GM12892 (cell line): ENCODE data around the gene ZDHHC4.

ENCODE experiments used
- POLR2A ChIP-seq: IDR thresholded peaks from 2 replicates; pipeline ENCODE4 v1.6.1; 2011; ENCODE audit warnings: low read depth, low read length, control low read depth
- TAF1 ChIP-seq: IDR thresholded peaks from 2 replicates; pipeline ENCODE4 v1.6.1; 2011; ENCODE audit warnings: low read depth, mild to moderate bottlenecking, control low read depth, low read length, borderline replicate concordance

GRCh38 chr7:6630007-6630849 is 53.0 kb downstream of the ZDHHC4 start:
- no peak for TF ChIP-seq POLR2A
- TF ChIP-seq TAF1: no peak
